Liver (tissue), 3 donors: ENCODE results near the gene JCAD.

ENCODE experiments used
- ATF3 ChIP-seq: IDR thresholded peaks from 2 replicates; pipeline ENCODE4 v1.6.1; 2016; ENCODE audit warnings: antibody characterized with exemption
- EGR1 ChIP-seq, 2 donors: IDR thresholded peaks; 2 replicates each; pipeline ENCODE4 v1.6.1; 2016 to 2018; ENCODE audit warnings: antibody characterized with exemption in 2 of 2, low read depth in 2 of 2
- FOXA1 ChIP-seq: IDR thresholded peaks from 2 replicates; pipeline ENCODE4 v1.6.1; 2016; ENCODE audit warnings: antibody characterized with exemption
- GABPA ChIP-seq, 2 donors: IDR thresholded peaks in 1 of 2; conservative IDR thresholded peaks in 1 of 2; 2 replicates each; pipeline ENCODE4 v1.6.1; 2016; ENCODE audit warnings: antibody characterized with exemption in 2 of 2, mild to moderate bottlenecking in 1 of 2, moderate library complexity in 1 of 2
- HNF4A ChIP-seq, 2 donors: conservative IDR thresholded peaks; 2 replicates each; pipeline ENCODE4 v1.6.1; 2016; ENCODE audit warnings: antibody characterized with exemption in 2 of 2, mild to moderate bottlenecking in 2 of 2
- JUND ChIP-seq, 2 donors: IDR thresholded peaks; 2 replicates each; pipeline ENCODE4 v1.6.1; 2016; ENCODE audit warnings: antibody characterized with exemption in 2 of 2
- MAX ChIP-seq: IDR thresholded peaks from 2 replicates; pipeline ENCODE4 v1.6.1; 2016; ENCODE audit warnings: antibody characterized with exemption
- RAD21 ChIP-seq, 2 donors: IDR thresholded peaks; 2 replicates each; pipeline ENCODE4 v1.6.1; 2016; ENCODE audit warnings: antibody characterized with exemption in 2 of 2, mild to moderate bottlenecking in 2 of 2
- REST ChIP-seq: IDR thresholded peaks from 2 replicates; pipeline ENCODE4 v1.6.1; 2016; ENCODE audit warnings: antibody characterized with exemption, mild to moderate bottlenecking
- YY1 ChIP-seq: IDR thresholded peaks from 2 replicates; pipeline ENCODE4 v1.6.1; 2016; ENCODE audit warnings: antibody characterized with exemption, mild to moderate bottlenecking
- ZBTB33 ChIP-seq: IDR thresholded peaks from 2 replicates; pipeline ENCODE4 v1.6.1; 2016; ENCODE audit warnings: antibody characterized with exemption
- TF ChIP-seq, protein P1 (sequence below): fragments of 150-350 bp; IDR thresholded peaks from 2 replicates; pipeline ENCODE4 v1.5.1; 2017; ENCODE audit warnings: improper control_type of control experiment, low read depth, low read length; ENCODE audit not compliant: missing input control
- donor health status: healthy.
- donor health status: healthy.

DNA sequence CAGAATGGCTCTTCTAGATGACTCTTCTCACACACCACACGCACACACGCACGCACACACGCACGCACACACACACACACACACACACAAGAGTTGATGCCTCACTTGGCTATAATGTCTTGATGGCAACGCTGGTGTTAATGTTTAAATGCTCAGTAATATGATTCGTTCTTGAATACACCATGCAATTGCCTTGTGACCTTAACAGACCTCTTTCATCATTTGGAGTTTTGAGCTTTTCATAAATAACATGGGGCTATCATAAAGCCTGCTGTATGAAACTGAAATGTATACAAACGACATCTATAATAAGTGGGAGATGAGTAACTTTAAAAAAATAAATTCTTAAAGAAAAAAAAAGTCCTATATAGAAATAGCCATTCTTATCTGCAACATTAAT lies 8.2 kb downstream of the JCAD start:
- TF ChIP-seq, protein P1, sequence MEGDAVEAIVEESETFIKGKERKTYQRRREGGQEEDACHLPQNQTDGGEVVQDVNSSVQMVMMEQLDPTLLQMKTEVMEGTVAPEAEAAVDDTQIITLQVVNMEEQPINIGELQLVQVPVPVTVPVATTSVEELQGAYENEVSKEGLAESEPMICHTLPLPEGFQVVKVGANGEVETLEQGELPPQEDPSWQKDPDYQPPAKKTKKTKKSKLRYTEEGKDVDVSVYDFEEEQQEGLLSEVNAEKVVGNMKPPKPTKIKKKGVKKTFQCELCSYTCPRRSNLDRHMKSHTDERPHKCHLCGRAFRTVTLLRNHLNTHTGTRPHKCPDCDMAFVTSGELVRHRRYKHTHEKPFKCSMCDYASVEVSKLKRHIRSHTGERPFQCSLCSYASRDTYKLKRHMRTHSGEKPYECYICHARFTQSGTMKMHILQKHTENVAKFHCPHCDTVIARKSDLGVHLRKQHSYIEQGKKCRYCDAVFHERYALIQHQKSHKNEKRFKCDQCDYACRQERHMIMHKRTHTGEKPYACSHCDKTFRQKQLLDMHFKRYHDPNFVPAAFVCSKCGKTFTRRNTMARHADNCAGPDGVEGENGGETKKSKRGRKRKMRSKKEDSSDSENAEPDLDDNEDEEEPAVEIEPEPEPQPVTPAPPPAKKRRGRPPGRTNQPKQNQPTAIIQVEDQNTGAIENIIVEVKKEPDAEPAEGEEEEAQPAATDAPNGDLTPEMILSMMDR, result no peak
- TF ChIP-seq GABPA (IDR thresholded peaks at IDR 0.05 in 1 of 2, conservative IDR thresholded peaks at IDR 0.05 in 1 of 2) (no peak), YY1 (no peak), REST (no peak), MAX (no peak), HNF4A (conservative IDR thresholded peaks at IDR 0.05) (no peak), RAD21 (IDR thresholded peaks at IDR 0.05) (no peak), ZBTB33 (no peak), ATF3 (no peak), EGR1 (IDR thresholded peaks at IDR 0.05; ENCODE audit: low read depth in 2 of 2) (no peak), JUND (IDR thresholded peaks at IDR 0.05) (no peak), FOXA1 (no peak)
